ENCODE measurements around the gene KNSTRN. TPM values are rescaled to one million over a fixed set of nuclear protein-coding genes. Genes with fewer than 3 reads are reported as not detected.

Gene KNSTRN
- total and polyA plus RNA-seq, 8 donors: 4.0 to 16.3 (median 12.5) TPM

GRCh38 chr15:40424483-40425115, 42.1 kb downstream of the KNSTRN start:
- Histone ChIP-seq H3K4me3 (no peak overlapping the region), H3K27ac (no peak overlapping the region), H3K27me3 (no peaks in the 10 kb centered on the region), H3K9me3 (no peaks in the 10 kb centered on the region), H3K4me1 (peaks cover 20 to 27% (median 25%) of the 10 kb centered on the region in 4 donors), H3K36me3 (peaks cover 0 to 14% (median 4%) of the 10 kb centered on the region in 4 donors)
- TF ChIP-seq POLR2AphosphoS5 (IDR thresholded peaks at IDR 0.05): no peak
- TF ChIP-seq, protein P1, sequence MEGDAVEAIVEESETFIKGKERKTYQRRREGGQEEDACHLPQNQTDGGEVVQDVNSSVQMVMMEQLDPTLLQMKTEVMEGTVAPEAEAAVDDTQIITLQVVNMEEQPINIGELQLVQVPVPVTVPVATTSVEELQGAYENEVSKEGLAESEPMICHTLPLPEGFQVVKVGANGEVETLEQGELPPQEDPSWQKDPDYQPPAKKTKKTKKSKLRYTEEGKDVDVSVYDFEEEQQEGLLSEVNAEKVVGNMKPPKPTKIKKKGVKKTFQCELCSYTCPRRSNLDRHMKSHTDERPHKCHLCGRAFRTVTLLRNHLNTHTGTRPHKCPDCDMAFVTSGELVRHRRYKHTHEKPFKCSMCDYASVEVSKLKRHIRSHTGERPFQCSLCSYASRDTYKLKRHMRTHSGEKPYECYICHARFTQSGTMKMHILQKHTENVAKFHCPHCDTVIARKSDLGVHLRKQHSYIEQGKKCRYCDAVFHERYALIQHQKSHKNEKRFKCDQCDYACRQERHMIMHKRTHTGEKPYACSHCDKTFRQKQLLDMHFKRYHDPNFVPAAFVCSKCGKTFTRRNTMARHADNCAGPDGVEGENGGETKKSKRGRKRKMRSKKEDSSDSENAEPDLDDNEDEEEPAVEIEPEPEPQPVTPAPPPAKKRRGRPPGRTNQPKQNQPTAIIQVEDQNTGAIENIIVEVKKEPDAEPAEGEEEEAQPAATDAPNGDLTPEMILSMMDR (IDR thresholded peaks at IDR 0.05): no peak
- no peak for TF ChIP-seq EP300 (IDR thresholded peaks at IDR 0.05)
- TF ChIP-seq POLR2A (IDR thresholded peaks at IDR 0.05): no peak
- DNase-seq: no peak
- WGBS, 5 donors: 84 to 92% (median 89%) methylated on average over 6 of the region's 6 CpGs
- intact Hi-C loops (cut with DNase I; ENCODE audit: low total_unique reads): loop anchor here (5.0 kb wide), 1 partner anchor 142 kb away; the partner anchor contains the start of gene ANKRD63

DNA sequence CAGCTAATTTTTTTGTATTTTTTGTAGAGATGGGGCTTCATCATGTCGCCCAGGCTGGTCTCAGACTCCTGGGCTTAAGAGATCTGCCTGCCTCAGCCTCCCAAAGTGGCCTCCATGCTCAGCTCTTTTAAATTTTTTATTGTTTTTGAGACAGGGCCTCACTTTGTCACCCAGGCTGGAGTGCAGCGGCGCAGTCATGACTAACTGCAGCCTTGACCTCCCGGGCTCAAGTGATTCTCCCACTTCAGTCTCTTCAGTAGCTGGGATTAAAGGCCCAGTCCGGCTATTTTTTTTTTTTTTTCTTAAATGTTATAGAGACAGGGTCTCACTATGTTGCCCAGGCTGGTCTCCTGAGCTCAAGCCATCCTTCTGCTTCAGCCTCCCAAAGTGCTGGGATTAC, 43.2 kb downstream of the KNSTRN start:
- no peaks in the 10 kb centered on the region for H3K9me3 ChIP-seq
- WGBS, 5 donors: 94 to 99% (median 97%) methylated on average over 5 of the region's 5 CpGs
- peaks cover 13 to 16% (median 15%) of the 10 kb centered on the region in 4 donors for H3K4me1 ChIP-seq
- peaks cover 0 to 14% (median 4%) of the 10 kb centered on the region in 4 donors for H3K36me3 ChIP-seq
- no peak for DNase-seq
- TF ChIP-seq POLR2AphosphoS5 (IDR thresholded peaks at IDR 0.05) (no peak), POLR2A (IDR thresholded peaks at IDR 0.05) (no peak), EP300 (IDR thresholded peaks at IDR 0.05) (no peak)
- TF ChIP-seq, protein P1 (IDR thresholded peaks at IDR 0.05): no peak
- H3K4me3 ChIP-seq: no peak overlapping the region
- H3K27ac ChIP-seq: no peak overlapping the region
- intact Hi-C loops (cut with DNase I; ENCODE audit: low total_unique reads): no loop called here
- no peaks in the 10 kb centered on the region for H3K27me3 ChIP-seq

- intact Hi-C loops (cut with DNase I; ENCODE audit: low total_unique reads): no loop called here
- 89 to 94% (median 91%) methylated on average over 9 of the region's 9 CpGs for WGBS, 5 donors
- Histone ChIP-seq H3K27me3 (no peaks in the 10 kb centered on the region), H3K36me3 (peaks cover 0 to 14% (median 4%) of the 10 kb centered on the region in 4 donors), H3K9me3 (no peaks in the 10 kb centered on the region), H3K27ac (no peak overlapping the region), H3K4me1 (peaks cover 0 to 1% (median under 1%) of the 10 kb centered on the region in 4 donors), H3K4me3 (no peak overlapping the region)
- DNase-seq: peak in 1 of 2 donors; percentile 20
- TF ChIP-seq POLR2AphosphoS5 (IDR thresholded peaks at IDR 0.05): no peak
- TF ChIP-seq, protein P1 (IDR thresholded peaks at IDR 0.05): no peak
- TF ChIP-seq EP300 (IDR thresholded peaks at IDR 0.05): no peak
- TF ChIP-seq POLR2A (IDR thresholded peaks at IDR 0.05): no peak
Observed at GRCh38 chr15:40427188-40427587, 44.7 kb downstream of the KNSTRN start.

DNA sequence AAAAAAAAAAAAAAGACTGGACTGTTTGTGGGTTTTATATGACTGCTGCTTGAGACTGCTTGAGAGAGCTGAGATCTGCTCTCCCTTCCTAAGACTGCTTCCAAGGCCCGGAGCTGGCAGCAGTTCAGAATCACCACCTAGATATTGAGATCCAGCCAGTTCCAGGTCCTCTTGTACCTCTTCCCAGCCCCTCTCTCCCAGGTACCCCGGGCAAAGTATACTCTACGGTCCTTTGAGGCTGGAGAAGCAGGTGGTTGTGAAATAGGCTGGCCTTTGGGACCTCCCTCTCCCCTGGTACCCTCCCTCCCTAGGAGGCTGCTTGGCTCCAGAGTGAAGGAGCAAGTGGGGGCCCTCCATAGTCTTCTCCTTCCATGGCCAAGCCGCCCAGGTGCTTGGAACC, 45.7 kb downstream of the KNSTRN start:
- 80 to 94% (median 90%) methylated on average over 4 of the region's 4 CpGs for WGBS, 5 donors
- H3K27ac ChIP-seq: no peak overlapping the region
- no peaks in the 10 kb centered on the region for H3K27me3 ChIP-seq
- H3K4me3 ChIP-seq: no peak overlapping the region
- intact Hi-C loops (cut with DNase I; ENCODE audit: low total_unique reads): no loop called here
- no peaks in the 10 kb centered on the region for H3K9me3 ChIP-seq
- peaks cover 0 to 14% (median 4%) of the 10 kb centered on the region in 4 donors for H3K36me3 ChIP-seq
- TF ChIP-seq POLR2AphosphoS5 (IDR thresholded peaks at IDR 0.05): no peak
- no peaks in the 10 kb centered on the region for H3K4me1 ChIP-seq
- no peak for DNase-seq

Data from stomach (tissue), 9 donors.